Measurements from ENCODE around the gene SLC6A3. TPM values are rescaled to one million over a fixed set of nuclear protein-coding genes. Genes with fewer than 3 reads are reported as not detected.

The SLC6A3 gene
- total and polyA plus RNA-seq, 2 of the 13 experiments (the other 11 are each of a cell fraction or from before 2014, with no cell fraction given): 0.01 TPM; not detected in 1

GRCh38 chr5:1393571-1394501, 51.4 kb downstream of the SLC6A3 start (continued):
- TF ChIP-seq, protein P1, sequence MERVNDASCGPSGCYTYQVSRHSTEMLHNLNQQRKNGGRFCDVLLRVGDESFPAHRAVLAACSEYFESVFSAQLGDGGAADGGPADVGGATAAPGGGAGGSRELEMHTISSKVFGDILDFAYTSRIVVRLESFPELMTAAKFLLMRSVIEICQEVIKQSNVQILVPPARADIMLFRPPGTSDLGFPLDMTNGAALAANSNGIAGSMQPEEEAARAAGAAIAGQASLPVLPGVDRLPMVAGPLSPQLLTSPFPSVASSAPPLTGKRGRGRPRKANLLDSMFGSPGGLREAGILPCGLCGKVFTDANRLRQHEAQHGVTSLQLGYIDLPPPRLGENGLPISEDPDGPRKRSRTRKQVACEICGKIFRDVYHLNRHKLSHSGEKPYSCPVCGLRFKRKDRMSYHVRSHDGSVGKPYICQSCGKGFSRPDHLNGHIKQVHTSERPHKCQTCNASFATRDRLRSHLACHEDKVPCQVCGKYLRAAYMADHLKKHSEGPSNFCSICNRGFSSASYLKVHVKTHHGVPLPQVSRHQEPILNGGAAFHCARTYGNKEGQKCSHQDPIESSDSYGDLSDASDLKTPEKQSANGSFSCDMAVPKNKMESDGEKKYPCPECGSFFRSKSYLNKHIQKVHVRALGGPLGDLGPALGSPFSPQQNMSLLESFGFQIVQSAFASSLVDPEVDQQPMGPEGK (CRISPR knock-in tag; IDR thresholded peaks at IDR 0.05): no peak
- no peak for TF ChIP-seq ZBTB49 (CRISPR knock-in tag; IDR thresholded peaks at IDR 0.05; ENCODE audit: borderline replicate concordance)
- TF ChIP-seq THAP9 (CRISPR knock-in tag; IDR thresholded peaks at IDR 0.05; ENCODE audit: borderline replicate concordance): no peak
- TF ChIP-seq ZSCAN31 (CRISPR knock-in tag; IDR thresholded peaks at IDR 0.05; ENCODE audit: low read depth): no peak
- no peak for TF ChIP-seq ZFX (CRISPR knock-in tag; IDR thresholded peaks at IDR 0.05; ENCODE audit: low read depth)
